ENCODE results near the gene PRDM16. TPM values are rescaled to one million over a fixed set of nuclear protein-coding genes. Genes with fewer than 3 reads are reported as not detected.

The PRDM16 gene
- total RNA-seq, 4 donors from 2014 or later: 5.4 to 13.2 (median 7.7) TPM

GRCh38 chr1:3217181-3217641 is 148.2 kb downstream of the PRDM16 start:
- no peak for TF ChIP-seq CTCF (IDR thresholded peaks at IDR 0.05)
- no peak for TF ChIP-seq POLR2A (IDR thresholded peaks at IDR 0.05)
- Histone ChIP-seq H3K27me3 (no peaks in the 10 kb centered on the region), H3K27ac (no peak overlapping the region), H3K4me1 (peaks cover 0 to 66% (median 0%) of the 10 kb centered on the region in 4 donors), H3K9me3 (no peaks in the 10 kb centered on the region), H3K36me3 (no peaks in the 10 kb centered on the region), H3K4me3 (no peak overlapping the region)
- DNase-seq: no peak

- DNase-seq: no peak
- Histone ChIP-seq H3K9me3 (no peaks in the 10 kb centered on the region), H3K36me3 (no peaks in the 10 kb centered on the region), H3K4me1 (peaks cover 0 to 73% (median 2%) of the 10 kb centered on the region in 4 donors), H3K27me3 (no peaks in the 10 kb centered on the region), H3K27ac (no peak overlapping the region), H3K4me3 (no peak overlapping the region)
- no peak for TF ChIP-seq CTCF (IDR thresholded peaks at IDR 0.05)
- TF ChIP-seq POLR2A (IDR thresholded peaks at IDR 0.05): no peak
Observed at GRCh38 chr1:3217979-3218679, 149.1 kb downstream of the PRDM16 start.

GRCh38 chr1:3219005-3219790 is 150.2 kb downstream of the PRDM16 start:
- peak overlapping the region in 3 of 4 donors; percentile 27 to 71 (median 59) for H3K27ac ChIP-seq
- no peaks in the 10 kb centered on the region for H3K27me3 ChIP-seq
- DNase-seq: peak in 2 of 3 donors; percentile 50 to 69
- no peaks in the 10 kb centered on the region for H3K9me3 ChIP-seq
- TF ChIP-seq CTCF (IDR thresholded peaks at IDR 0.05) (no peak), POLR2A (IDR thresholded peaks at IDR 0.05) (no peak)
- no peaks in the 10 kb centered on the region for H3K36me3 ChIP-seq
- H3K4me1 ChIP-seq: peaks cover 0 to 66% (median 2%) of the 10 kb centered on the region in 4 donors
- H3K4me3 ChIP-seq: peak overlapping the region in 2 of 4 donors; percentile 25 to 37

GRCh38 chr1:3219791-3220467 is 150.9 kb downstream of the PRDM16 start:
- Histone ChIP-seq H3K4me3 (peak overlapping the region in 2 of 4 donors; percentile 25 to 37), H3K27me3 (no peaks in the 10 kb centered on the region), H3K4me1 (peaks cover 0 to 65% (median 2%) of the 10 kb centered on the region in 4 donors), H3K36me3 (no peaks in the 10 kb centered on the region), H3K27ac (peak overlapping the region in 3 of 4 donors; percentile 27 to 71 (median 59)), H3K9me3 (no peaks in the 10 kb centered on the region)
- no peak for DNase-seq
- no peak for TF ChIP-seq CTCF (IDR thresholded peaks at IDR 0.05)
